Stimulated activated CD4-positive, alpha-beta T cell treated with anti-CD3 and anti-CD28 coated beads, Interleukin-15, amount 100 ng/mL, for 24 hours (primary cell): ENCODE results near the gene KRT81.
"Not testable (repeated sequence)": the region's sequence is repeated elsewhere in the genome, so short reads cannot be mapped to it uniquely, and the experiment has no call there.

Experiments
- DNase-seq: peaks from one replicate; pipeline ENCODE4 v3.0.0-alpha.2; 2020

The KRT81 gene

GRCh38 chr12:52252175-52252615 is 39.1 kb downstream of the KRT81 start:
- DNase-seq = not testable (repeated sequence)

- DNase-seq = no peak
Observed at GRCh38 chr12:52251367-52252051, 39.8 kb downstream of the KRT81 start.

GRCh38 chr12:52250048-52250990 is 41.0 kb downstream of the KRT81 start:
- no peak for DNase-seq

GRCh38 chr12:52249511-52250047 is 41.8 kb downstream of the KRT81 start:
- DNase-seq = no peak

- no peak for DNase-seq
Observed at GRCh38 chr12:52248541-52249461, 42.5 kb downstream of the KRT81 start.

GRCh38 chr12:52247622-52248540 is 43.5 kb downstream of the KRT81 start:
- DNase-seq = no peak

GRCh38 chr12:52246720-52247621 is 44.4 kb downstream of the KRT81 start:
- no peak for DNase-seq

- DNase-seq = no peak
Observed at GRCh38 chr12:52245962-52246569, 45.3 kb downstream of the KRT81 start.

- DNase-seq = no peak
Observed at GRCh38 chr12:52245259-52245961, 45.9 kb downstream of the KRT81 start.

- no peak for DNase-seq
Observed at GRCh38 chr12:52244615-52244994, 46.7 kb downstream of the KRT81 start.

GRCh38 chr12:52243856-52244614 is 47.3 kb downstream of the KRT81 start:
- peak; percentile 82 for DNase-seq

- DNase-seq = no peak
Observed at GRCh38 chr12:52243259-52243855, 48.0 kb downstream of the KRT81 start.

GRCh38 chr12:52242442-52243258 is 48.7 kb downstream of the KRT81 start:
- DNase-seq = no peak

- no peak for DNase-seq
Observed at GRCh38 chr12:52241205-52241842, 50.0 kb downstream of the KRT81 start.

- DNase-seq = not testable (repeated sequence)
Observed at GRCh38 chr12:52240247-52240646, 51.1 kb downstream of the KRT81 start.

GRCh38 chr12:52239767-52240166 is 51.6 kb downstream of the KRT81 start:
- no peak for DNase-seq
